ENCODE measurements around the gene MGARP.

GRCh38 chr4:139253713-139254112 lies 26.3 kb downstream of the MGARP start:
- TF ChIP-seq POLR2A (IDR thresholded peaks at IDR 0.05; ENCODE audit: low read depth, low read length) (no peak), TAF1 (IDR thresholded peaks at IDR 0.05; ENCODE audit: borderline replicate concordance, low read depth, low read length) (no peak), POLR2AphosphoS5 (IDR thresholded peaks at IDR 0.05; ENCODE audit: low read depth, low read length) (no peak)
